GM12878 (cell line): ENCODE results near the gene HMX2. TPM values are rescaled to one million over a fixed set of nuclear protein-coding genes. Genes with fewer than 3 reads are reported as not detected.

Experiments
- CREB1 ChIP-seq: IDR thresholded peaks from 2 replicates; pipeline ENCODE4 v1.6.1; 2012; ENCODE audit warnings: low read depth, mild to moderate bottlenecking, inconsistent platforms
- EGR1 ChIP-seq, 2 experiments: IDR thresholded peaks; 1 replicate in 1 of 2; 2 replicates in 1 of 2; pipeline ENCODE4 v1.6.1; 2011 to 2012; ENCODE audit warnings: low read depth in 2 of 2, low read length in 2 of 2, borderline replicate concordance in 1 of 2, mild to moderate bottlenecking in 1 of 2, moderate library complexity in 1 of 2
- IRF5 ChIP-seq: fragments of 450-650 bp; IDR thresholded peaks from 2 replicates; pipeline ENCODE4 v1.6.1; 2017; ENCODE audit warnings: borderline replicate concordance
- LARP7 ChIP-seq: fragments of 450-650 bp; IDR thresholded peaks from 2 replicates; pipeline ENCODE4 v1.6.1; 2017; ENCODE audit warnings: mild to moderate bottlenecking
- MAX ChIP-seq: IDR thresholded peaks from 2 replicates; pipeline ENCODE4 v1.6.1; 2012; ENCODE audit warnings: low read depth, low read length, improper control_type of control experiment
- NR2F1 ChIP-seq: fragments of 450-650 bp; conservative IDR thresholded peaks from 2 replicates; pipeline ENCODE4 v1.6.1; 2017; ENCODE audit warnings: mild to moderate bottlenecking
- PAX5 ChIP-seq: IDR thresholded peaks from 2 replicates; pipeline ENCODE4 v1.6.1; 2011; ENCODE audit warnings: low read depth, low read length, borderline replicate concordance
- PML ChIP-seq: IDR thresholded peaks from 2 replicates; pipeline ENCODE4 v1.6.1; 2012; ENCODE audit warnings: low read length, inconsistent platforms
- POLR2AphosphoS5 ChIP-seq: IDR thresholded peaks from 2 replicates; pipeline ENCODE4 v1.6.1; 2011; ENCODE audit warnings: mild to moderate bottlenecking, low read length, inconsistent platforms
- SIX5 ChIP-seq: IDR thresholded peaks from 2 replicates; pipeline ENCODE4 v1.6.1; 2011; ENCODE audit warnings: mild to moderate bottlenecking, low read depth, low read length, moderate library complexity; ENCODE audit not compliant: severe bottlenecking
- SKIL ChIP-seq: fragments of 450-650 bp; IDR thresholded peaks from 2 replicates; pipeline ENCODE4 v1.6.1; 2017; ENCODE audit warnings: mild to moderate bottlenecking, low read depth, inconsistent platforms; ENCODE audit not compliant: poor library complexity, severe bottlenecking
- SPI1 ChIP-seq: IDR thresholded peaks from 2 replicates; pipeline ENCODE4 v1.6.1; 2011; ENCODE audit warnings: low read depth, mild to moderate bottlenecking, low read length, moderate library complexity, borderline replicate concordance; ENCODE audit not compliant: insufficient read depth
- TCF7 ChIP-seq: IDR thresholded peaks from 2 replicates; pipeline ENCODE4 v1.6.1; 2014; ENCODE audit warnings: antibody characterized with exemption, borderline replicate concordance
- ZBTB11 ChIP-seq: fragments of 450-650 bp; formaldehyde crosslinking; IDR thresholded peaks from 2 replicates; pipeline ENCODE4 v1.5.0; 2022; ENCODE audit warnings: mild to moderate bottlenecking, missing genetic modification characterization
- ZNF274 ChIP-seq: IDR thresholded peaks from one replicate; pipeline ENCODE4 v1.8.0; 2011; ENCODE audit not compliant: insufficient read length, insufficient read depth
- ZNF687 ChIP-seq: fragments of 450-650 bp; IDR thresholded peaks from 2 replicates; pipeline ENCODE4 v1.6.1; 2017; ENCODE audit warnings: mild to moderate bottlenecking, moderate library complexity
- polyA plus RNA-seq, 11 experiments: library from polyadenylated mRNA; depleted of rRNA in 4 of 11; unstranded in 6 of 11; stranded (reverse) in 5 of 11; fragments of >200 nt; fragmentation: Nextera tagmentation in 4 of 11; fragmentation: Illumina TruSeq in 1 of 11; extraction: Ambion mirVana in 4 of 11; extraction: Trizol in 1 of 11; gene quantifications; 1 replicate in 1 of 11; 2 replicates in 10 of 11; pipeline versions ENCODE4 v1.2.1 to v1.2.3, GENCODE V29; 2011 to 2016; ENCODE audit warnings: inconsistent platforms in 2 of 11, missing spikeins in 2 of 11, low read depth in 1 of 11
- total RNA-seq, 4 experiments: library from RNA; depleted of rRNA in 3 of 4; stranded (reverse); fragments of >200 nt in 3 of 4; fragmentation: Illumina TruSeq in 1 of 4; extraction: Trizol in 1 of 4; gene quantifications; 2 replicates each; pipeline versions ENCODE4 v1.2.1 to v1.2.3, GENCODE V29; 2013 to 2021

Gene HMX2
- total and polyA plus RNA-seq, 10 of the 15 experiments (the other 5 are each of a cell fraction or from before 2014, with no cell fraction given) = 1.4 to 31.3 (median 16.8) TPM; not detected in 1

- TF ChIP-seq ZNF687 (0 out of 2 replicates have a peak, but pooled peaks have one; percentile 23), SPI1 (peak; percentile 62), LARP7 (no peak), TCF7 (no peak), EGR1 (IDR thresholded peaks at IDR 0.05; ENCODE audit: borderline replicate concordance in 1 of 2, low read depth in 2 of 2, low read length in 2 of 2) (peak in 1 of 2 experiments; percentile 49; a peak in 1 of 3 replicates), PML (no peak), PAX5 (no peak), NR2F1 (no peak), ZBTB11 (CRISPR knock-in tag) (no peak), POLR2AphosphoS5 (no peak), SIX5 (no peak), SKIL (no peak), MAX (peak; percentile 70; the same call in 1 of the 2 replicates), IRF5 (no peak), CREB1 (no peak), ZNF274 (no peak)
Measured at GRCh38 chr10:123150986-123151736, 3.2 kb downstream of the HMX2 start (continued).
